Left lung (tissue), 10 donors: ENCODE data around the gene MYH9. TPM values are rescaled to one million over a fixed set of nuclear protein-coding genes. Genes with fewer than 3 reads are reported as not detected.

Source experiments
- ATAC-seq: fragments of 200-7000 bp; cut with Tn5 transposase; one replicate; pipeline ENCODE4 v1.9.1; 2020; ENCODE audit warnings: moderate library complexity
- DNase-seq, 4 donors: peaks; one replicate each; pipeline ENCODE4 v3.0.0-alpha.2; 2013 to 2020
- H3K27ac ChIP-seq, 2 donors: fragments of 200-600 bp; sonication (generic) in 1 of 2; one replicate each; pipeline versions ENCODE4 v1.5.0 to v1.8.0; 2020 to 2021
- H3K27me3 ChIP-seq, 2 donors: fragments of 200-600 bp; sonication (generic) in 1 of 2; one replicate each; pipeline versions ENCODE4 v1.5.0 to v1.8.0; 2020 to 2021
- H3K36me3 ChIP-seq, 2 donors: fragments of 200-600 bp; sonication (generic) in 1 of 2; one replicate each; pipeline versions ENCODE4 v1.5.0 to v1.8.0; 2020 to 2021
- H3K4me1 ChIP-seq, 2 donors: fragments of 200-600 bp; one replicate each; pipeline ENCODE4 v1.8.0; 2021
- H3K4me3 ChIP-seq, 2 donors: fragments of 200-600 bp; sonication (generic) in 1 of 2; one replicate each; pipeline versions ENCODE4 v1.5.0 to v1.8.0; 2020 to 2021; ENCODE audit warnings: mild to moderate bottlenecking in 1 of 2
- H3K9me3 ChIP-seq, 2 donors: fragments of 200-600 bp; sonication (generic) in 1 of 2; one replicate each; pipeline versions ENCODE4 v1.5.0 to v1.8.0; 2020 to 2021
- CTCF ChIP-seq, 2 donors: fragments of 200-600 bp; sonication (generic) in 1 of 2; IDR thresholded peaks; one replicate each; pipeline versions ENCODE4 v1.5.0 to v1.8.0; 2021; ENCODE audit warnings: antibody characterized with exemption in 2 of 2
- intact Hi-C, 2 donors: fragments of 100-400 bp; cut with DNase I; formaldehyde crosslinking; loops; one replicate each; pipeline versions ENCODE4 v1.11.2 to v1.14.2; 2022
- polyA plus RNA-seq, 6 donors: library from polyadenylated mRNA; unstranded; fragments of 120-200 nt; gene quantifications; one replicate each; pipeline ENCODE4 v1.2.1, GENCODE V29; 2013; ENCODE audit not compliant: insufficient read length in 6 of 6
- total RNA-seq, 2 donors: library from RNA; stranded (reverse); fragmentation: NEBNext Ultra II Directional; extraction: Animal tissue kit (Norgen Biotek cat#: 25700); gene quantifications; one replicate each; pipeline ENCODE4 v1.2.1, GENCODE V29; 2021
- donor health status: DM: no; HTN: yes; CAD: no.
- donor health status: DM: no; HTN: no; CAD: no.

Gene MYH9
- total and polyA plus RNA-seq, 8 donors: 225 to 761 (median 270) TPM

- no peaks in the 10 kb centered on the region for H3K27me3 ChIP-seq
- ATAC-seq (no peak), DNase-seq (no peak)
- H3K27ac ChIP-seq: peak overlapping the region; percentile 19 to 48
- no peak overlapping the region for H3K4me3 ChIP-seq
- intact Hi-C loops: loop anchor here (10.0 kb wide), 1 partner anchor 145 kb away; no protein-coding TSS in a partner anchor
- no peaks in the 10 kb centered on the region for H3K9me3 ChIP-seq
- no peak for TF ChIP-seq CTCF (IDR thresholded peaks at IDR 0.05)
- H3K4me1 ChIP-seq: peaks cover 20 to 44% of the 10 kb centered on the region in 2 donors
- H3K36me3 ChIP-seq: peaks cover 0 to 100% of the 10 kb centered on the region in 2 donors
Measured at GRCh38 chr22:36319595-36320497, 67.9 kb downstream of the MYH9 start.

DNA sequence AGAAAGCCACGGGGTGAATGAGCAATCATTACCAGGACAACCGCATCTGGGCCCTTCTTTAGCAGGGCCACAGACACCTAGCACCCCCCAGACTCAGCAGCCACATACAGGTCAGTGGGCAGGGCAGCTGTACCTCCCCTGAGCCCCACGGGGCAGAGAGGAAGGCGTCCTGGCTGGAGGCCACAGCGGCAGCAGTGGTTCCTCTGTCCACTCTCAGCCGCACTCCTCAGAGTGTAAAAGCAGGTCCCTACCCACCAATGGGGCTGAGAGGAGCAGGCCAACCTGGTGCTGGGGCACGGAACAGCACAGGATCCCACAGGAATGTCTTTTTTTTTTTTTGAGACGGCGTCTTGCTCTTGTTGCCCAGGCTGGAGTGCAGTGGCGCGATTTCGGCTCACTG lies 69.3 kb downstream of the MYH9 start:
- Histone ChIP-seq H3K4me1 (peaks cover 6 to 30% of the 10 kb centered on the region in 2 donors), H3K36me3 (peaks cover 0 to 100% of the 10 kb centered on the region in 2 donors), H3K4me3 (no peak overlapping the region), H3K9me3 (no peaks in the 10 kb centered on the region), H3K27ac (peak overlapping the region in 1 of 2 donors; percentile 11), H3K27me3 (no peaks in the 10 kb centered on the region)
- DNase-seq (no peak), ATAC-seq (no peak)
- intact Hi-C loops: no loop called here
- no peak for TF ChIP-seq CTCF (IDR thresholded peaks at IDR 0.05)

- Histone ChIP-seq H3K4me3 (no peak overlapping the region), H3K36me3 (peaks cover 0 to 100% of the 10 kb centered on the region in 2 donors), H3K4me1 (peaks cover 0 to 23% of the 10 kb centered on the region in 2 donors), H3K27ac (peak overlapping the region in 1 of 2 donors; percentile 11), H3K9me3 (no peaks in the 10 kb centered on the region), H3K27me3 (no peaks in the 10 kb centered on the region)
- intact Hi-C loops: no loop called here
- TF ChIP-seq CTCF (IDR thresholded peaks at IDR 0.05): no peak
- no peak for DNase-seq
- no peak for ATAC-seq
Measured at GRCh38 chr22:36317658-36318271, 70.0 kb downstream of the MYH9 start.

- DNase-seq (no peak), ATAC-seq (no peak)
- intact Hi-C loops: no loop called here
- no peak for TF ChIP-seq CTCF (IDR thresholded peaks at IDR 0.05)
- peaks cover 0 to 16% of the 10 kb centered on the region in 2 donors for H3K4me1 ChIP-seq
- H3K9me3 ChIP-seq: no peaks in the 10 kb centered on the region
- no peak overlapping the region for H3K27ac ChIP-seq
- H3K27me3 ChIP-seq: no peaks in the 10 kb centered on the region
- H3K4me3 ChIP-seq: no peak overlapping the region
- peaks cover 0 to 100% of the 10 kb centered on the region in 2 donors for H3K36me3 ChIP-seq
Measured at GRCh38 chr22:36316419-36316818, 71.3 kb downstream of the MYH9 start.

GRCh38 chr22:36315325-36315724 lies 72.4 kb downstream of the MYH9 start:
- TF ChIP-seq CTCF (IDR thresholded peaks at IDR 0.05): no peak
- intact Hi-C loops: no loop called here
- peaks cover 0 to 100% of the 10 kb centered on the region in 2 donors for H3K36me3 ChIP-seq
- H3K9me3 ChIP-seq: no peaks in the 10 kb centered on the region
- no peaks in the 10 kb centered on the region for H3K27me3 ChIP-seq
- H3K4me1 ChIP-seq: peaks cover 0 to 8% of the 10 kb centered on the region in 2 donors
- H3K4me3 ChIP-seq: no peak overlapping the region
- peak overlapping the region in 1 of 2 donors; percentile 29 for H3K27ac ChIP-seq
- ATAC-seq: no peak
- no peak for DNase-seq
